ENCODE results near the gene FREM2. TPM values are rescaled to one million over a fixed set of nuclear protein-coding genes. Genes with fewer than 3 reads are reported as not detected.

Gene FREM2
- total RNA-seq, 1 donor from 2014 or later: 0.22 TPM

- no peak for DNase-seq (ENCODE audit: low spot score)
- intact Hi-C loops (cut with DNase I): no loop called here
Measured at GRCh38 chr13:38868399-38868798, 181.5 kb downstream of the FREM2 start.

- intact Hi-C loops (cut with DNase I): no loop called here
Measured at GRCh38 chr13:38868870-38869269, 182.0 kb downstream of the FREM2 start.

GRCh38 chr13:38871275-38871674 lies 184.4 kb downstream of the FREM2 start:
- intact Hi-C loops (cut with DNase I): no loop called here
- DNase-seq (ENCODE audit: low spot score): no peak

More at GRCh38 chr13:38868870-38869269, 182.0 kb downstream of the FREM2 start:
- no peak for DNase-seq (ENCODE audit: low spot score)

GRCh38 chr13:38872693-38873092 lies 185.8 kb downstream of the FREM2 start:
- intact Hi-C loops (cut with DNase I): no loop called here
- DNase-seq (ENCODE audit: low spot score): no peak

GRCh38 chr13:38875186-38875875 lies 188.5 kb downstream of the FREM2 start:
- intact Hi-C loops (cut with DNase I): no loop called here
- DNase-seq (ENCODE audit: low spot score): no peak

- DNase-seq (ENCODE audit: low spot score): no peak
- intact Hi-C loops (cut with DNase I): no loop called here
Measured at GRCh38 chr13:38879278-38879677, 192.4 kb downstream of the FREM2 start.

GRCh38 chr13:38879786-38880185 lies 192.9 kb downstream of the FREM2 start:
- no peak for DNase-seq (ENCODE audit: low spot score)
- intact Hi-C loops (cut with DNase I): no loop called here

GRCh38 chr13:38880397-38880796 lies 193.5 kb downstream of the FREM2 start:
- DNase-seq (ENCODE audit: low spot score): no peak
- intact Hi-C loops (cut with DNase I): no loop called here

GRCh38 chr13:38883783-38884182 lies 196.9 kb downstream of the FREM2 start:
- no peak for DNase-seq (ENCODE audit: low spot score)
- intact Hi-C loops (cut with DNase I): no loop called here

GRCh38 chr13:38888309-38888708 lies 201.4 kb downstream of the FREM2 start:
- no peak for DNase-seq (ENCODE audit: low spot score)
- intact Hi-C loops (cut with DNase I): no loop called here

GRCh38 chr13:38895075-38895474 lies 208.2 kb downstream of the FREM2 start:
- no peak for DNase-seq (ENCODE audit: low spot score)
- intact Hi-C loops (cut with DNase I): no loop called here

GRCh38 chr13:38897521-38897920 lies 210.6 kb downstream of the FREM2 start:
- intact Hi-C loops (cut with DNase I): no loop called here
- no peak for DNase-seq (ENCODE audit: low spot score)

- no peak for DNase-seq (ENCODE audit: low spot score)
- intact Hi-C loops (cut with DNase I): no loop called here
Measured at GRCh38 chr13:38898481-38898880, 211.6 kb downstream of the FREM2 start.

GRCh38 chr13:38899571-38899970 lies 212.7 kb downstream of the FREM2 start:
- no peak for DNase-seq (ENCODE audit: low spot score)
- intact Hi-C loops (cut with DNase I): no loop called here

GRCh38 chr13:38900188-38900587 lies 213.3 kb downstream of the FREM2 start:
- DNase-seq (ENCODE audit: low spot score): no peak
- intact Hi-C loops (cut with DNase I): no loop called here

GRCh38 chr13:38902551-38902950 lies 215.7 kb downstream of the FREM2 start:
- DNase-seq (ENCODE audit: low spot score): no peak
- intact Hi-C loops (cut with DNase I): no loop called here

- DNase-seq (ENCODE audit: low spot score): no peak
- intact Hi-C loops (cut with DNase I): no loop called here
Measured at GRCh38 chr13:38905081-38905480, 218.2 kb downstream of the FREM2 start.

GRCh38 chr13:38905861-38906260 lies 219.0 kb downstream of the FREM2 start:
- no peak for DNase-seq (ENCODE audit: low spot score)
- intact Hi-C loops (cut with DNase I): no loop called here

- no peak for DNase-seq (ENCODE audit: low spot score)
- intact Hi-C loops (cut with DNase I): no loop called here
Measured at GRCh38 chr13:38908574-38908973, 221.7 kb downstream of the FREM2 start.

- DNase-seq (ENCODE audit: low spot score): no peak
- intact Hi-C loops (cut with DNase I): no loop called here
Measured at GRCh38 chr13:38914070-38914469, 227.2 kb downstream of the FREM2 start.

GRCh38 chr13:38921081-38921480 lies 234.2 kb downstream of the FREM2 start:
- no peak for DNase-seq (ENCODE audit: low spot score)
- intact Hi-C loops (cut with DNase I): no loop called here

GRCh38 chr13:38922170-38922569 lies 235.3 kb downstream of the FREM2 start:
- intact Hi-C loops (cut with DNase I): no loop called here
- no peak for DNase-seq (ENCODE audit: low spot score)

Data from cardiac septum (tissue), 1 donor.